HepG2 (cell line): Measurements from ENCODE around the gene TEKTIP1. TPM values are rescaled to one million over a fixed set of nuclear protein-coding genes. Genes with fewer than 3 reads are reported as not detected.

Source experiments
- ATAC-seq: fragments of 200-7000 bp; cut with Tn5 transposase; 3 replicates; pipeline ENCODE4 v1.9.1; 2020; ENCODE audit warnings: mild to moderate bottlenecking, moderate library complexity
- BruUV-seq: library from RNA; stranded (reverse); fragments of 400-500 nt; replicated peaks from 2 replicates; lab custom pipeline; 2021; lab: Mats Ljungman, UMichigan
- CTCF ChIA-PET: fragments of 300-600 bp; formaldehyde crosslinking; extraction: SDS; loops from one replicate; lab custom pipeline; 2021; ENCODE audit warnings: low total read pairs, inconsistent platforms, low intra/inter-chr PET ratio; lab: Yijun Ruan, JAX
- POLR2A ChIA-PET: fragments of 350-600 bp; sonication (Branson Sonifier 250); formaldehyde crosslinking; loops from one replicate; lab custom pipeline; 2020; ENCODE audit warnings: antibody characterized with exemption, inconsistent platforms; lab: Yijun Ruan, JAX
- DNase-seq: peaks from one replicate; pipeline ENCODE4 v3.0.0-alpha.2; 2015; ENCODE audit warnings: low spot score
- FAIRE-seq: peaks from 3 replicates; lab custom pipeline; 2011; peaks lifted over from hg19 to GRCh38; lab: Jason Lieb, UNC
- H2AFZ ChIP-seq: one replicate; pipeline ENCODE4 v1.6.1; 2011; ENCODE audit warnings: low read length, inconsistent platforms
- H3K27ac ChIP-seq: fragments of 300-600 bp; 3 replicates; pipeline ENCODE4 v1.8.0; 2011; ENCODE audit warnings: mixed run types, mild to moderate bottlenecking, mixed read lengths, low read length, inconsistent platforms; ENCODE audit not compliant: insufficient read depth; ENCODE audit errors: extremely low read length
- H3K27me3 ChIP-seq, 2 experiments: fragments of 200-600 bp in 1 of 2; 2 replicates in 1 of 2; 3 replicates in 1 of 2; pipeline versions ENCODE4 v1.6.0 to v1.8.0; 2011; ENCODE audit warnings: low read length in 2 of 2, mild to moderate bottlenecking in 2 of 2, moderate library complexity in 2 of 2, inconsistent platforms in 1 of 2; ENCODE audit not compliant: insufficient read depth in 2 of 2, control insufficient read depth in 1 of 2
- H3K36me3 ChIP-seq, 2 experiments: fragments of 200-600 bp in 1 of 2; replicated peaks in 1 of 2; 2 replicates in 1 of 2; 3 replicates in 1 of 2; pipeline versions ENCODE4 v1.5.1 to v1.8.0; 2011; ENCODE audit warnings: low read length in 2 of 2, inconsistent platforms in 1 of 2; ENCODE audit not compliant: insufficient read depth in 2 of 2, control insufficient read depth in 1 of 2
- H3K4me1 ChIP-seq: 2 replicates; pipeline ENCODE4 v1.5.1; 2012; ENCODE audit warnings: low read length, inconsistent platforms; ENCODE audit not compliant: insufficient read depth
- H3K4me2 ChIP-seq: 2 replicates; pipeline ENCODE4 v1.6.0; 2011; ENCODE audit warnings: low read depth, low read length, inconsistent platforms
- H3K4me3 ChIP-seq, 3 experiments: fragments of 200-600 bp in 1 of 3; sonication (generic), shearing (Covaris generic) in 1 of 3; replicated peaks in 1 of 3; 2 replicates each; pipeline ENCODE4 v1.5.1; 2011 to 2016; ENCODE audit warnings: low read length in 3 of 3, inconsistent platforms in 2 of 3, low read depth in 2 of 3, mild to moderate bottlenecking in 2 of 3, control low read depth in 1 of 3, mixed read lengths in 1 of 3; ENCODE audit not compliant: insufficient read depth in 1 of 3
- H3K79me2 ChIP-seq: one replicate; pipeline ENCODE4 v1.6.1; 2011; ENCODE audit warnings: low read length, inconsistent platforms; ENCODE audit not compliant: insufficient read depth
- H3K9ac ChIP-seq: 2 replicates; pipeline ENCODE4 v1.6.0; 2011; ENCODE audit warnings: mild to moderate bottlenecking, low read depth, low read length, inconsistent platforms; ENCODE audit not compliant: insufficient read depth
- H3K9me3 ChIP-seq: 2 replicates; pipeline ENCODE4 v1.5.1; 2012; ENCODE audit warnings: mild to moderate bottlenecking, low read length
- H4K20me1 ChIP-seq: 2 replicates; pipeline ENCODE4 v1.6.0; 2011; ENCODE audit warnings: inconsistent platforms, mild to moderate bottlenecking, low read length, moderate library complexity; ENCODE audit not compliant: insufficient read depth
- MAF1 ChIP-seq: sonication (generic); formaldehyde crosslinking; IDR thresholded peaks from 2 replicates; pipeline ENCODE4 v1.5.0; 2020; ENCODE audit warnings: missing genetic modification reagents, borderline replicate concordance
- MAX ChIP-seq: IDR thresholded peaks from 2 replicates; pipeline ENCODE4 v1.6.1; 2012; ENCODE audit warnings: inconsistent platforms
- MTF2 ChIP-seq: sonication (generic); formaldehyde crosslinking; IDR thresholded peaks from 2 replicates; pipeline ENCODE4 v1.5.0; 2020; ENCODE audit warnings: missing genetic modification reagents, borderline replicate concordance
- PHB2 ChIP-seq: fragments of 450-650 bp; IDR thresholded peaks from 2 replicates; pipeline ENCODE4 v1.6.1; 2018; ENCODE audit not compliant: partially characterized antibody
- POLR2AphosphoS2 ChIP-seq: IDR thresholded peaks from 2 replicates; pipeline ENCODE4 v1.6.1; 2011; ENCODE audit warnings: low read depth, low read length, improper control_type of control experiment
- RFX1 ChIP-seq: fragments of 450-650 bp; IDR thresholded peaks from 2 replicates; pipeline ENCODE4 v1.6.1; 2017
- SAFB2 ChIP-seq: sonication (generic); formaldehyde crosslinking; IDR thresholded peaks from 2 replicates; pipeline ENCODE4 v1.5.1; 2020; ENCODE audit warnings: missing genetic modification reagents, low read depth, mild to moderate bottlenecking, borderline replicate concordance
- SCMH1 ChIP-seq: sonication (generic); formaldehyde crosslinking; IDR thresholded peaks from 2 replicates; pipeline ENCODE4 v1.9.0; 2021; ENCODE audit warnings: missing genetic modification reagents, mild to moderate bottlenecking, borderline replicate concordance
- ZNF10 ChIP-seq: sonication (generic); formaldehyde crosslinking; IDR thresholded peaks from 2 replicates; pipeline ENCODE4 v1.4.0; 2020; ENCODE audit warnings: mild to moderate bottlenecking, low read depth, missing genetic modification reagents, borderline replicate concordance
- ZNF160 ChIP-seq: sonication (generic); formaldehyde crosslinking; IDR thresholded peaks from 2 replicates; pipeline ENCODE4 v1.8.0; 2022; ENCODE audit warnings: mild to moderate bottlenecking, inconsistent platforms, missing genetic modification reagents
- ZNF33B ChIP-seq: sonication (generic); formaldehyde crosslinking; IDR thresholded peaks from 2 replicates; pipeline ENCODE4 v1.5.1; 2020; ENCODE audit warnings: mild to moderate bottlenecking, missing genetic modification reagents
- ZNF784 ChIP-seq: sonication (generic); formaldehyde crosslinking; IDR thresholded peaks from 2 replicates; pipeline ENCODE4 v1.5.1; 2020; ENCODE audit warnings: missing genetic modification reagents, mild to moderate bottlenecking, borderline replicate concordance
- ZSCAN5A ChIP-seq: sonication (generic); formaldehyde crosslinking; IDR thresholded peaks from 2 replicates; pipeline ENCODE4 v1.8.0; 2022; ENCODE audit warnings: mild to moderate bottlenecking, missing genetic modification reagents, borderline replicate concordance
- ZXDC ChIP-seq: sonication (generic); formaldehyde crosslinking; IDR thresholded peaks from 2 replicates; pipeline ENCODE4 v1.5.0; 2020; ENCODE audit warnings: mild to moderate bottlenecking, missing genetic modification reagents
- WGBS: methylation state at CpG from one replicate; pipeline ENCODE4 v1.1.6; 2017; ENCODE audit warnings: low lambda C conversion rate; 5-methylcytosine and 5-hydroxymethylcytosine counted together
- in situ Hi-C: cut with HindIII; loops from 2 replicates; pipeline ENCODE4 v1.10.0; 2017; ENCODE audit warnings: low pct_unique_long_range_greater_than_20kb; ENCODE audit not compliant: extremely low pct_ligation_motif_present
- intact Hi-C: fragments of 100-400 bp; cut with micrococcal nuclease; formaldehyde crosslinking; loops from one replicate; pipeline ENCODE4 v1.10.0; 2022; ENCODE audit not compliant: unreplicated experiment
- polyA plus RNA-seq, 8 experiments: library from polyadenylated mRNA; depleted of rRNA in 3 of 8; stranded (reverse) in 7 of 8; unstranded in 1 of 8; fragments of >200 nt; fragmentation: Illumina TruSeq in 4 of 8; extraction: Trizol in 4 of 8; gene quantifications; 2 replicates each; pipeline versions ENCODE4 v1.2.1 to v1.2.3, GENCODE V29; 2011 to 2016; ENCODE audit warnings: low read depth in 4 of 8, missing spikeins in 1 of 8, mixed read lengths in 1 of 8; ENCODE audit not compliant: insufficient read depth in 1 of 8
- total RNA-seq, 5 experiments: library from RNA; depleted of rRNA; stranded (reverse); fragments of >200 nt; fragmentation: Illumina TruSeq; extraction: Trizol; gene quantifications; 2 replicates each; pipeline ENCODE4 v1.2.3, GENCODE V29; 2016; ENCODE audit warnings: low read depth in 1 of 5

The TEKTIP1 gene
- total and polyA plus RNA-seq, 2 of the 13 experiments (the other 11 are each of a cell fraction or from before 2014, with no cell fraction given): not detected

GRCh38 chr19:3586707-3587346 is 47.9 kb downstream of the TEKTIP1 start:
- H3K9me3 ChIP-seq: no peaks in the 10 kb centered on the region
- ChIA-PET POLR2A (no interaction called here), CTCF (interaction anchor here (1.4 kb wide), 1 partner anchor 42 kb away, joined by 5 read pairs; no protein-coding TSS in a partner anchor)
- no peaks in the 10 kb centered on the region for H4K20me1 ChIP-seq
- no peak overlapping the region for H3K27ac ChIP-seq
- DNase-seq (no peak), FAIRE-seq (no peak), ATAC-seq (no peak)
- H3K36me3 ChIP-seq: no peaks in the 10 kb centered on the region
- TF ChIP-seq POLR2AphosphoS2 (no peak), ZNF160 (no peak), ZXDC (CRISPR knock-in tag) (no peak), ZSCAN5A (CRISPR knock-in tag) (no peak), SAFB2 (CRISPR knock-in tag) (no peak), ZNF33B (no peak), ZNF784 (CRISPR knock-in tag) (no peak), MTF2 (CRISPR knock-in tag) (no peak), PHB2 (no peak), MAF1 (CRISPR knock-in tag) (no peak), ZNF10 (CRISPR knock-in tag) (no peak), MAX (no peak), SCMH1 (CRISPR knock-in tag) (no peak), RFX1 (no peak)
- in situ Hi-C loops (no loop called here), intact Hi-C loops (no loop called here)
- no peak overlapping the region for H2AFZ ChIP-seq
- WGBS: 34% methylated on average over 16 of the region's 31 CpGs
- H3K4me1 ChIP-seq: no peaks in the 10 kb centered on the region
- BruUV-seq: no TSS peak
- H3K4me2 ChIP-seq: no peak overlapping the region
- peaks cover 3 to 23% of the 10 kb centered on the region in 2 experiments; a peak in 4 of 5 replicates for H3K27me3 ChIP-seq
- no peak overlapping the region for H3K4me3 ChIP-seq
- H3K9ac ChIP-seq: no peak overlapping the region
- no peaks in the 10 kb centered on the region for H3K79me2 ChIP-seq
